Hematopoietic multipotent progenitor cell treated with erythropoietin and hydrocortisone succinate and interleukin-3 and kit ligand, for 4 days (in vitro differentiated cells): Measurements from ENCODE around the gene YKT6.

Experiments used
- DNase-seq: peaks from one replicate; pipeline ENCODE4 v3.0.0-alpha.2; 2015

Gene YKT6

DNA sequence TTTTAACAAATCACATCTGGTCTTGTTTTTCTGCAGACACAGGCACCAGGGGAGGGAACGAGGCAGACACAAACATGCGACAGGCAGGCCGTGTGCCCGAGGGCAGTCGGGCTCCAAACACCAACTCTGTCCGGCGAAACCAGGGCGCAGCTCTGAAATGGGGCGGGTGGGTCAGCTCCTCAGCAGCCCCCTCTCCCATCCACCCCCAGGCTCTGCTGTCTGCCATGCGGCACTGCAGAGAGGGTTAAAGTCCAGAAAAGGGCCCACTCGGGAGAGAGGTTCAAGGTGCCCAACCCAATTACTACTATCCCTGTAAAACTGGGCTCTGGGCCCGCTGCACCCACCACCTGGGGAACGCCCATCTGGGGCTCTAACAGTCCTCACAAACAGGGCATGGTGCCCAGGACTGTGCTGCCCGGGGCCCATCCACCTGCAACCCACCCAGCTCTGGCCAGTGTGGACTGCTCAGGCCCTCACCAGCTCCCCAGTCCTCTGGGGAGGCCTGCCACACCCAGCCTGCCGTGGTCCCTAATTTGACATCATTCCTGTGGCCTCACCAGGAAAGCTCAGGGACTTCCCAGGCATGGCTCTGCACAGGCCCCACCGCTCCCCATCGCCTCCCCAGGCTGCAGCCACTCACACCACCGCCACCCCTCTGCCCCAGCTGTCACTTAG lies 18.7 kb downstream of the YKT6 start:
- no peak for DNase-seq

GRCh38 chr7:44220046-44220357 lies 19.2 kb downstream of the YKT6 start:
- no peak for DNase-seq

DNA sequence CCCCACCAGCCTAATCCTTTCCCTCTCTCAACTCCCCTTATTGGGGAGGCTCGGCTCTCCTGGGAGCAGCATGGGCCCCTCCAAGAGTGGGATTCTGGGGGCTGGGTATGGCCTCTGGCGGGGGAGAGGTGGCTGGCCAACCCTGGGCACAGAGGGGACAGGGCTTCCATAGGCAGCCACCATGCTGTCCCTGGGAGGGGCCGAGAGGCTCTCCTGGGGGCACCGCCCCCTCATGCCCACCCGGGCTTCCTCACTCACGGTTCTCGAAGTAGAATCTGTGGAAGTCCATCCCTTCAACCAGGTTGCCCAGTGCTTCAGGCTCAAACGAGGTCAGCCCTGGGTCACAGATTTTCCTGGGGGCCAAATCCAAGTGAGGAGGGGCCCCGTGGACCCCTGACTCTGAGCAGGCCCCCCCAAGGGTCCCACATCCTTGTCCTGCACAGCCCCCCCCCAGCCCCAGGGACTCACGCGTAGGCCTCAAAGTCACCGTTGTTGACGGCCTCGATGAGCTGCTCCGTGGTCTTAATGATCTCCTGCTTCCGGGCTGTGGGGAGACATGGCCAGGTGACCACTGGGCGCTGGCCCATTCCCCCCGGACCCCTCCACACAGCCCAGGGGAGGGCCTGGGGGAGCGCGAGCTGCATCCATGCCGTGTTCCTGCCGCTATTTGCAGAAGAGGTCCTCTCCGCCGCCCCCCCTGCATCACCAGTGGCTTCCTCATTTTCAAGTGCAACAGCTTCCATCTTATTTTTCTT lies 19.8 kb downstream of the YKT6 start:
- no peak for DNase-seq

DNA sequence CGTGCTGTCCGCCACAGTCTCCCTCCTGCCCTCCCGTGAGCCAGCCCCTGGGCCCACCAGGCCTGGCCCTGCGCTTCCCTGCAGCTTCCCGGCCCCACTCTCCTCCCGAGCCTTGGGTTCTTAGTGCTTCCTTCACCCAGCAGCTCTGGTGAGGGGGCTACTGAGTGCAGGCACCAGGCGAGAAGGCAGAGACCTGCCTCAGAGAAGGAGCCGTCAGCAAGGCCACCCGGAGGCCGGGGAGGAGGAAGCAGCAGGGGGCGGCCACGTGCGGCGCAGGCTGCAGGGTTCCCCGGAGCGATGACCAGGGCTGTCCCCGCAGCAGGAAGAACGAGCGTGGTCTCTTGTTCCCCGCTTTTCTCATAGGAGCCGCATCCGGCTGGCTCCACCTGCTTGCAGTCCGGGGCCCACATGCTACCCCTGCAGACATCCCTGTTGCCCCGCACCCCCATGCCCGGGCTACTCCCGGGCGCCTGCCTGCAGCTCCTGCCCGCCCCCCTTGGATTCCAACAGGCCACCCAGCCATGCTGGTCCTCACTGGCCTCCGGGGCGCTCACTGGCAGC lies 20.5 kb downstream of the YKT6 start:
- no peak for DNase-seq

DNA sequence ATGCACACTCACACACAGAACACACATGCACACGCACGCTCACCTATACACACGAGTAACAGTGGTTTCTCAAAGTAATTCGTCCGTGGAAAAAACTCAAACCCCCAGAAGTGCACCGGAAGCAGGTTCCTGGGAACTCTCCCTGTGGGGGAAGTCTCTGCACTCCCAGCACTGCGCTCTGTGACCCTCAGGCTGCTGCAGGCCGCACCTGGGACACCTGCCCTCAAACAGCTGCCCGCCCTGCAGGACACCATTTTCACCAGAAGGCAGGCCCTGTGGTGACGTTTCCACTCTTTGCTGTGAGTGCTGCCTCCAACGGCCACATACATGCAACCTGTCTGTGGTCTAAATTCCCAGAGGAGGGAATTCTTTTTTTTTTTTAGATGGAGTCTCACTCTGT lies 21.3 kb downstream of the YKT6 start:
- no peak for DNase-seq

DNA sequence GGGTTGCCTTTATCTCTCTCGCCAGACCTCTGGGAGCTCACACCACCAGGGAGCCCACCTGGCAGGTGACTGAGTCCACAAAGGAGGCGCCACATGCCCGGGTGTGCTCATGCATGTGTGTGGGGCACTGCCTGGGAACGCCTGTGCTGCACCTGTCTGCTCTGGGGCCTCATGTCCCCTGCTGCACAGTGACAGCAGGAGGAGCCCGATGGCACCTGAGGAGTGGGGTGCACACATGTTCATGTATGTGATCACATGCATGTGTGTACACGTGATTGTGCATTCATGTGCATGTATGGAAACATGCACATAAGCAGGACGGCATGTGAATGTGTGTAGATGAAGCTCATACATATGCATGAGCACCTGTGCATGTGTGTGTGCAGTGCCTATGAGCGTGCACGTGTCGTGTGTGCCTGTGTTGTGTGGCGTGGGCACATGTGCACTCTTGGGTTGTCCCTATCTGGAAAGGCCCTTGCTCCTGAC lies 22.0 kb downstream of the YKT6 start:
- DNase-seq: no peak

DNA sequence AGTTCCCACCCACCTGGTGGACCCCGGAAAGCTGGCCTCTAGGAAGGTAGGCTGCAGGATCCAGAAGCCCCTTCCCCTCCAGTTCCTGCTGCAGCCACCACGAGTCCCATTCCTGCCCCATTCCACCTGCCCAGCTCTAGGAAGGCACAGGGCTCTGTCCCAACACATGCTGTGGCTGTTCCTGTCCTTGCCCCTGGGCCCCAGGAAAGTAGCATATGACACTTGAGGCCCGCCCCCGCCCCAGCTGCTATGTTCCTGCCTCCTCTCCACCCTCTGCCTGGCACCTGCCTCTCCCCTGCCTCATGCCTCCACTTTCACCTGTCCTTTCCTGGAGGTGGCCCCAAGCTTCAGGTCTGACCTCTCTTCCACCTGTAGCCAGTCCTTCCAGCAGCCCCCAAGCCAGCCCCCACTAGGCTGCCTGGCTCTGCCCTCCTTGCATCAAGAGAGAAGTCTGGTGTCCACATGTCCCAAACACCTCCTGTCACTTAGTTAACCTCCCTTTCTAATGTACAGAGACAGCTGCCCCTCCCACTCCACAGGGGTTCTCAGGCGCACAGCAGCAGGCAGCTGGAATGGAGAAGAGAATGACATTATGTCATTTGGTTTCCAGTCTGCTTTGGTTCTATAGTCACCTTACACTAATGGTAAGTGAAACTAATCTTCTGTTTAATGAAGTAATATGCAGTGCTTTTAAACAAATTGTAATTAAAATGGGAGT lies 22.7 kb downstream of the YKT6 start:
- no peak for DNase-seq

GRCh38 chr7:44224080-44224973 lies 23.5 kb downstream of the YKT6 start:
- no peak for DNase-seq

DNA sequence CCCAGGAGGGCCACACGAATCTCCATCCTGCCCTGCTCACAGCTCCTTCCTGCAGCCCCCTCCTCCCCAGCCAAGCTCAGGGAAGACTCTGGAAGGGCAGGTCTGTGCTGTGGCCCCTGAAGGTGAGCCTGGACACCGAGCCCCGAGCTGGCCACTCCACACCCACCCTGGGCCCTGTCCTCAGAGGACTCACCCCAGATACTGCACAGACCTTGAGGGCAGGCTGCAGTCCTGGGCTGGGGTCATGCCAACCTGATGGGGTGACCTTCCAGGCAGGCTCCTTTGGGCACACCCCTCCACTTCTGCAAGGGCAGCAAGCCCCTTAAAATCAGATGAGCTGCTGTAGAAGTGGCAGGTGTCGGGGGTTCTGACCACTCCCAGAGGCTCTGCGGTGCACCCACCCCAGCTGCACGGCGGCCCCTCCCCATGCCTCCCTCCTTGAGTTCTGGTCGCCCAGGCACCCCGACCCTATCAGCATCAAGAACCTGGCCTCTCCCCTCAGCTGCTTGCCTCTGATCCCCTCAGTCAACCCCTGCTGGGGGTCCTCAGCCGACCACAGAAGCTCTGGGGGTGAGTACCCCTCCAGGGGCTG lies 24.3 kb downstream of the YKT6 start:
- DNase-seq: no peak

DNA sequence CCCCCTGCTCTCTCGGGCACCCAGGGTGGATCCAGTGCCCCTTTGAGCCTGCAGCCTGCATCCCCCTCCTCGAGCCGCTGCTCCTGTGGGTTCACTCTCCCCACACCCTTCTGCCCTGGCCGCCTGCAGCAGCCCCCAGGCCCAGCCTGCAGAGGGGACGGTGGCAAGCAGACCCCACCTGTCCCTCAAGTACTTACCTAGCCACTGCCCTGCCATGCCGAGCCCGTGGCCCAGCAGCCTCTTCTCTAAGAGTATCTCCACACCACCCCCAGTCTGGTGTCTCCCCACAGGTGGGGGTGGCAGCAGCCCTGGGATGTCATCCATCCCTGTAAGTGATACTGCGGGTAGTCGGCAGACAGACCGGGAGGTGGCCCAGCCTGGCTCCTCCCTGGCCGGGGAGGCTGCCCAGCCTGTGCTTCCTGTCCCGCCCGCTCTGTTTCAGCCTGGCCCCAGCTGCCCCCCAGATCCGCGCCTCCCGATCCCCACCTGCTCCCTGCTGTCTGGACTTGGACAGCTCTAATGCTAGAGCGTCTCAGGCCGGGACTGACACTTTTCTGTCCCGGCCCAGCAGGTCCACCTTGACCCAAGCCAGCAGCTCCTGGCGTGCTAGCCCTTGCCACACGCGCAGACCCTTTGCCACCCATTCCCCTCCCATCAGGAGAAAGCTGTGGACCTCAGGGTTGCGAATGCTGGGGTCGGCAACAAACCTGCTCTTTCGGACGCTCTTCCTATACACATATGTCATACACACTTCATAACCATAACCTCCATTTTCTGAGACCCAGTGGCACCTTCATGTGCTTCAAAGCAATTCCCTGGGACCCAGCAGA lies 25.0 kb downstream of the YKT6 start:
- DNase-seq: no peak

DNA sequence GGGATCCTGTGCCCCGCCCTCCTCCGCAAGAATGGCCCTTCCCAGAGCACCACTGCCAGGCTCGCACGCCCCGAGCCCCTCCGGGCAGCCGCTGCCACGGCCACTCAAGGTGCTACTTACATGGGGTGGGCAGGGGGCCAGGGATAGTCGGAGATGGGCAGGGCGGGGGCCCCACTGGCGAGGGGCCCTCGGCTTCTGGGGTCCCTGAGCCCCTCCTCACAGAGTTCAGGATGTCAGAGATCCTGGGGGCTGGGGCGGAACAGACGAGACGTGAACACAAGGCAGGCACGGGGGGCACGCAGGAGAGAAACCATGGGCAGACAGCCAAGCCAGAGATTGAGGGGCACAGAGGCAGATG lies 25.6 kb downstream of the YKT6 start:
- no peak for DNase-seq

- no peak for DNase-seq
Observed at GRCh38 chr7:44227911-44228310, 27.1 kb downstream of the YKT6 start.

GRCh38 chr7:44228571-44229350 lies 28.0 kb downstream of the YKT6 start:
- DNase-seq: no peak

DNA sequence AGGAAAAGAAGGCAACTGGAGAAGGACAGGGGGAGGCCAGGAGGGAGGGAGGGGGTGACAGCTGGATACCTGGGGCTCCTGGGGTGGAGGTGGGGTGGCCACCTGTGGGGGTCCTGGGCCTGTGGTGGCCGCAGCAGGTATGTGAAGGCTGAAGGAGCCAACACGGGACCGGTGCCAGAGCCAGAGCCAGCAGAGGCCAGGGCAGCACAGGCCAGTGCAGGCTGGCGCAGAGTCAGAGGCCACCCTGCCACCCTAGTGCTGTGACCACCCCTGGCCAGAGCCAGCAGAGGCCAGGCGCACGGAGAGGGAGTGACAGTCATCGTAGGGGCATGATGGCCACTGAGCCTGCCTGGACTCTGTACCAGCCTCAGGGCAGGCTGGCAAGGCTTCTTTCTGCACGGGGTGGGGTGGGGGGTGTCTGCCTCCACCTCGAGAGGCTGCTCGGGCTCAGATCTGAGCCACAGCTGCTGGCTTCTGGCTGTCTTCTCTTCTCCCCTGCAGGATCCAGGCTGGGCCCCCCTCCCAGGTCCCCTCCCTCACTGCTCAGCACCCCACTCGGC lies 28.8 kb downstream of the YKT6 start:
- no peak for DNase-seq

DNA sequence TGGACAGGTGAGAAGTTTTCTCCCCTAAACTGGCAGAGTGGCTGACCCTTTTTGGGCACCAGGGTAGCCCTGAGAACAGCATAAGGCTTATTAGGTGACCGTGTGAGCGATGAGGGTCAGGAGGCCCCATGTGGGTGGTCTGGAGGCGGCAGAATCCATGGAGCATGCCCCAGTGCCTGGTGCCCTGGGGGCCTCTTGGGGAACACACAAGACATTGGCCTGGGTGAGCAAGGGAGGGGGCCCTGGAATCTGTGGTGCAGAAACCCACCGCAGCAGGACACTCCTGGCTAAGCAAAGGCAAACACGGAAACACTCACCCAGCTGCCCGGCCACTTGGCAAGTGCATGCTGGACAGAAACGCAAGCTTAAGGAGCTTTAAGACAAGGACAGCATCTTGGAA lies 29.5 kb downstream of the YKT6 start:
- DNase-seq: no peak

DNA sequence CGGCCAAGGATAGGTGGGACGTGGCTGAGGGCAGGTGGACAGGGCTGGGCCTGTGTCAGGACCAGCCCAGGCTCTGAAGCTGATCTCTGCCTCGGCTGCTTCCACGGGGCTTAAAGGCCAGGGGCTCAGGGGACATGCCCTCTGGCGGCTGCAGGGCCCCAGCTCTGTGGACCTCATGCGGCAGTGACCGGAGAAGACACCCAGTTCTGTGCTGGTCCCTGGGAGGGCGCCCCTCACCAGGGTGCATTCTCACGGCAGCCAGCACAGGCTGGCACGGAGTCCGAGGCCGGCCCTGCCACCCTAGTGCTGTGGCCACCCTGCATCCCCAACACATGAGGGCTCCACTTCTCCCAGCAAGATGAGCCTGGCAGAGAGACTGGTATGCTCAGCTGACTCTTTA lies 30.3 kb downstream of the YKT6 start:
- no peak for DNase-seq

- DNase-seq: no peak
Observed at GRCh38 chr7:44232396-44232795, 31.6 kb downstream of the YKT6 start.

- no peak for DNase-seq
Observed at GRCh38 chr7:44232901-44233715, 32.3 kb downstream of the YKT6 start.

- DNase-seq: no peak
Observed at GRCh38 chr7:44235066-44235465, 34.3 kb downstream of the YKT6 start.
